ENCODE results near the gene SPECC1L.

Gene SPECC1L

GRCh38 chr22:24440270-24440717 lies 169.7 kb downstream of the SPECC1L start:
- no peak for DNase-seq (ENCODE audit: low read depth in 2 of 2)
- TF ChIP-seq, protein P1, sequence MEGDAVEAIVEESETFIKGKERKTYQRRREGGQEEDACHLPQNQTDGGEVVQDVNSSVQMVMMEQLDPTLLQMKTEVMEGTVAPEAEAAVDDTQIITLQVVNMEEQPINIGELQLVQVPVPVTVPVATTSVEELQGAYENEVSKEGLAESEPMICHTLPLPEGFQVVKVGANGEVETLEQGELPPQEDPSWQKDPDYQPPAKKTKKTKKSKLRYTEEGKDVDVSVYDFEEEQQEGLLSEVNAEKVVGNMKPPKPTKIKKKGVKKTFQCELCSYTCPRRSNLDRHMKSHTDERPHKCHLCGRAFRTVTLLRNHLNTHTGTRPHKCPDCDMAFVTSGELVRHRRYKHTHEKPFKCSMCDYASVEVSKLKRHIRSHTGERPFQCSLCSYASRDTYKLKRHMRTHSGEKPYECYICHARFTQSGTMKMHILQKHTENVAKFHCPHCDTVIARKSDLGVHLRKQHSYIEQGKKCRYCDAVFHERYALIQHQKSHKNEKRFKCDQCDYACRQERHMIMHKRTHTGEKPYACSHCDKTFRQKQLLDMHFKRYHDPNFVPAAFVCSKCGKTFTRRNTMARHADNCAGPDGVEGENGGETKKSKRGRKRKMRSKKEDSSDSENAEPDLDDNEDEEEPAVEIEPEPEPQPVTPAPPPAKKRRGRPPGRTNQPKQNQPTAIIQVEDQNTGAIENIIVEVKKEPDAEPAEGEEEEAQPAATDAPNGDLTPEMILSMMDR (IDR thresholded peaks at IDR 0.05; ENCODE audit: low read depth, low read length), result no peak
- H3K4me3 ChIP-seq (replicated peaks in 1 of 2; ENCODE audit: low read depth in 2 of 2, low read length in 2 of 2), result no peak overlapping the region

DNA sequence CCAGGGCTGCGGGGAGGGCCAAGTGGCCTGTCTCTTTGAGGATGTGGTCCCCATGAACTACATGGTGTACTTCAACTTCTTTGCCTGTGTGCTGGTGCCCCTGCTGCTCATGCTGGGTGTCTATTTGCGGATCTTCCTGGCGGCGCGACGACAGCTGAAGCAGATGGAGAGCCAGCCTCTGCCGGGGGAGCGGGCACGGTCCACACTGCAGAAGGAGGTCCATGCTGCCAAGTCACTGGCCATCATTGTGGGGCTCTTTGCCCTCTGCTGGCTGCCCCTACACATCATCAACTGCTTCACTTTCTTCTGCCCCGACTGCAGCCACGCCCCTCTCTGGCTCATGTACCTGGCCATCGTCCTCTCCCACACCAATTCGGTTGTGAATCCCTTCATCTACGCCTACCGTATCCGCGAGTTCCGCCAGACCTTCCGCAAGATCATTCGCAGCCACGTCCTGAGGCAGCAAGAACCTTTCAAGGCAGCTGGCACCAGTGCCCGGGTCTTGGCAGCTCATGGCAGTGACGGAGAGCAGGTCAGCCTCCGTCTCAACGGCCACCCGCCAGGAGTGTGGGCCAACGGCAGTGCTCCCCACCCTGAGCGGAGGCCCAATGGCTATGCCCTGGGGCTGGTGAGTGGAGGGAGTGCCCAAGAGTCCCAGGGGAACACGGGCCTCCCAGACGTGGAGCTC lies 170.2 kb downstream of the SPECC1L start:
- no peak for DNase-seq (ENCODE audit: low read depth in 2 of 2)
- no peak overlapping the region for H3K4me3 ChIP-seq (replicated peaks in 1 of 2; ENCODE audit: low read depth in 2 of 2, low read length in 2 of 2)
- TF ChIP-seq, protein P1 (IDR thresholded peaks at IDR 0.05; ENCODE audit: low read depth, low read length), result no peak

GRCh38 chr22:24441406-24442351 lies 171.0 kb downstream of the SPECC1L start:
- DNase-seq (ENCODE audit: low read depth in 2 of 2), result no peak
- TF ChIP-seq, protein P1 (IDR thresholded peaks at IDR 0.05; ENCODE audit: low read depth, low read length), result no peak

DNA sequence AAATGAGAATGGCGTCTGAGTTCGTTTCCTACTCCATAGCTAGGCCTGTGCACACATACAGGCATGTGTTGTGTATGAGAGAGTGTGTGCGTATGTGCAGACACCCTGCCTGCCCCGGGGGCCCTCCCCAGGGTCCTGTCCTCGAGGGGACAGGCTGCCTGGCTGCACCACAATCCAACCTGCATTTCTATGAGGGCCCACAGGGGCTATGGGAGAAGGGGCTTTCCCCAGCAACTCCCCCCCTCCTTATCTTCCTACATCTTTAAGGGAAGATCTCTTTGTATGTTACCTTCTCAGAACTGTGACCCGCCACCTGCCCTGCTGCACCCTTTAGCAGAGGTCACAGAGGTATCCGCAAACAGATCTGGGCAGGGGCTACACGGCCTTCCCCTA lies 171.7 kb downstream of the SPECC1L start:
- no peak for DNase-seq (ENCODE audit: low read depth in 2 of 2)
- TF ChIP-seq, protein P1 (IDR thresholded peaks at IDR 0.05; ENCODE audit: low read depth, low read length), result no peak
- no peak overlapping the region for H3K4me3 ChIP-seq (replicated peaks in 1 of 2; ENCODE audit: low read depth in 2 of 2, low read length in 2 of 2)

More at GRCh38 chr22:24441406-24442351, 171.0 kb downstream of the SPECC1L start:
- H3K4me3 ChIP-seq (replicated peaks in 1 of 2; ENCODE audit: low read depth in 2 of 2, low read length in 2 of 2), result no peak overlapping the region

DNA sequence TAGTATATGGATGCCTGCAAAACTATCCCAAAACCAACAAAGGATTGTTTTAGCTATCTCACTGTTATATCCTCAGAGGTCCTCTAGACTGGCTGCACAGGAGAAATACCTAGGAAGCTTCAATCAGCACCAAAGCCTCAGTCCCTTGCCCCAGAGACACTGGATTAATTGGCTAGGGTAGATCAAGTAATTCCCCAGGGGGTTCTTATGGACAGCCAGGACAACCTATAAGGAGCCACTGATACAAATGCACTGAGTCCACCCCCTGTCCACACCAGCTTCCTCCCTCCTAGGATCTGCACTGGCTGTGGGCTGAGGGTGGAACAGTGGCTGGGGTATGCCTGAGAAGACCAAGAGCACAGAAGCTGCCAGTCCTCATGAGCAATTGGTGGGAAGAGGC lies 173.0 kb downstream of the SPECC1L start:
- TF ChIP-seq, protein P1 (IDR thresholded peaks at IDR 0.05; ENCODE audit: low read depth, low read length), result no peak
- H3K4me3 ChIP-seq (replicated peaks in 1 of 2; ENCODE audit: low read depth in 2 of 2, low read length in 2 of 2), result no peak overlapping the region
- DNase-seq (ENCODE audit: low read depth in 2 of 2), result no peak

DNA sequence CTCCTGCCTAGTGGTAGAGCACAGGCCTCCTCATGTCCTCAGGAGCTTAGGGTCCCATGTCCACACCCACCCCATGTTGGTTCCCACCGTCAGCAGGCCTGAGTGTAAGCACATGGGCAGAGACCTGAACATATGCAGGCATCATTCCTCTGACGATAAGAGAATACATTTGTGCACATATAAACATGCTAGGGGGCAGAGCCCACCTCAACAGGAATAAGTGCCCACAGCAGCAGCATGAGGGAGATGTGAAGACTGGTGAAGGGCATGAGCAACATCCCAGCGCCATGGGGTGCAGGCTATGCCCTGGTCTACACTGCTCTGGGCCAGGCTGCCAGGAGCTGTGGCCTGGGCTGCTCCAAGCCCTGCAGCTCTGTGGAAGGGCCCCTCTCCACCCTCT lies 173.6 kb downstream of the SPECC1L start:
- no peak overlapping the region for H3K4me3 ChIP-seq (replicated peaks in 1 of 2; ENCODE audit: low read depth in 2 of 2, low read length in 2 of 2)
- TF ChIP-seq, protein P1 (IDR thresholded peaks at IDR 0.05; ENCODE audit: low read depth, low read length), result no peak
- no peak for DNase-seq (ENCODE audit: low read depth in 2 of 2)

All from cardiac fibroblast (primary cell).